ENCODE measurements around the gene KLRC3.
"Not testable (repeated sequence)": the region's sequence is repeated elsewhere in the genome, so short reads cannot be mapped to it uniquely, and the experiment has no call there.

The KLRC3 gene

GRCh38 chr12:10398168-10398567 is 22.2 kb downstream of the KLRC3 start:
- CTCF ChIA-PET: no interaction called here
- no peak overlapping the region for H3K4me3 ChIP-seq (ENCODE audit: low read depth, low read length)
- DNase-seq (ENCODE audit: low read depth, low spot score): no peak
- TF ChIP-seq CTCF (IDR thresholded peaks at IDR 0.05; ENCODE audit: insufficient read depth, low read length, missing control alignments): no peak
- POLR2A ChIA-PET: no interaction called here

GRCh38 chr12:10397296-10397695 is 23.1 kb downstream of the KLRC3 start:
- CTCF ChIA-PET: no interaction called here
- POLR2A ChIA-PET: no interaction called here
- no peak for TF ChIP-seq CTCF (IDR thresholded peaks at IDR 0.05; ENCODE audit: insufficient read depth, low read length, missing control alignments)
- DNase-seq (ENCODE audit: low read depth, low spot score): no peak
- H3K4me3 ChIP-seq (ENCODE audit: low read depth, low read length): no peak overlapping the region

- DNase-seq (ENCODE audit: low read depth, low spot score); CTCF ChIA-PET; POLR2A ChIA-PET; H3K4me3 ChIP-seq (ENCODE audit: low read depth, low read length): not testable (repeated sequence)
Observed at GRCh38 chr12:10396176-10396575, 24.2 kb downstream of the KLRC3 start.

GRCh38 chr12:10395390-10395998 is 24.9 kb downstream of the KLRC3 start:
- no peak for DNase-seq (ENCODE audit: low read depth, low spot score)
- CTCF ChIA-PET: no interaction called here
- H3K4me3 ChIP-seq (ENCODE audit: low read depth, low read length): no peak overlapping the region
- POLR2A ChIA-PET: no interaction called here
- TF ChIP-seq CTCF (IDR thresholded peaks at IDR 0.05; ENCODE audit: insufficient read depth, low read length, missing control alignments): no peak

- H3K4me3 ChIP-seq (ENCODE audit: low read depth, low read length); DNase-seq (ENCODE audit: low read depth, low spot score); POLR2A ChIA-PET; CTCF ChIA-PET: not testable (repeated sequence)
Observed at GRCh38 chr12:10394531-10395152, 25.8 kb downstream of the KLRC3 start.

GRCh38 chr12:10393291-10393690 is 27.1 kb downstream of the KLRC3 start:
- CTCF ChIA-PET: no interaction called here
- no peak for DNase-seq (ENCODE audit: low read depth, low spot score)
- POLR2A ChIA-PET: no interaction called here
- no peak overlapping the region for H3K4me3 ChIP-seq (ENCODE audit: low read depth, low read length)
- no peak for TF ChIP-seq CTCF (IDR thresholded peaks at IDR 0.05; ENCODE audit: insufficient read depth, low read length, missing control alignments)

- CTCF ChIA-PET: no interaction called here
- POLR2A ChIA-PET: no interaction called here
- no peak for TF ChIP-seq CTCF (IDR thresholded peaks at IDR 0.05; ENCODE audit: insufficient read depth, low read length, missing control alignments)
- H3K4me3 ChIP-seq (ENCODE audit: low read depth, low read length): no peak overlapping the region
- DNase-seq (ENCODE audit: low read depth, low spot score): no peak
Observed at GRCh38 chr12:10392394-10392930, 27.9 kb downstream of the KLRC3 start.

- H3K4me3 ChIP-seq (ENCODE audit: low read depth, low read length); POLR2A ChIA-PET; DNase-seq (ENCODE audit: low read depth, low spot score): not testable (repeated sequence)
- CTCF ChIA-PET: interaction anchor here (1.2 kb wide), 1 partner anchor 155 kb away, joined by 3 read pairs; no protein-coding TSS in a partner anchor
Observed at GRCh38 chr12:10390991-10391390, 29.4 kb downstream of the KLRC3 start.

Data from AG04449 (cell line).